Calu3 (cell line): Measurements from ENCODE around the gene ZNF749. TPM values are rescaled to one million over a fixed set of nuclear protein-coding genes. Genes with fewer than 3 reads are reported as not detected.
"Not testable (repeated sequence)": the region's sequence is repeated elsewhere in the genome, so short reads cannot be mapped to it uniquely, and the experiment has no call there.

Experiments
- BruUV-seq: library from RNA; stranded (reverse); fragments of 400-500 nt; replicated peaks from 2 replicates; lab custom pipeline; 2021; lab: Mats Ljungman, UMichigan
- CTCF ChIA-PET: fragments of 300-600 bp; sonication (Branson Sonifier 250); formaldehyde crosslinking; loops from one replicate; lab custom pipeline; 2022; ENCODE audit warnings: antibody characterized with exemption; lab: Charles Lee
- DNase-seq: peaks from one replicate; pipeline ENCODE4 v3.0.0; 2022
- H3K27ac Mint-ChIP-seq: one replicate; pipeline ENCODE4 v1.8.0; 2022; ENCODE audit warnings: mixed read lengths; ENCODE audit not compliant: unreplicated experiment
- H3K27me3 Mint-ChIP-seq: one replicate; pipeline ENCODE4 v1.8.0; 2022; ENCODE audit warnings: mixed read lengths; ENCODE audit not compliant: unreplicated experiment
- H3K36me3 Mint-ChIP-seq: one replicate; pipeline ENCODE4 v1.8.0; 2022; ENCODE audit warnings: mild to moderate bottlenecking, moderate library complexity, mixed read lengths; ENCODE audit not compliant: insufficient read depth, unreplicated experiment
- H3K4me1 Mint-ChIP-seq: one replicate; pipeline ENCODE4 v1.8.0; 2022; ENCODE audit warnings: mild to moderate bottlenecking, low read depth, mixed read lengths; ENCODE audit not compliant: unreplicated experiment
- H3K4me3 Mint-ChIP-seq: one replicate; pipeline ENCODE4 v1.8.0; 2022; ENCODE audit warnings: mild to moderate bottlenecking, low read depth, moderate library complexity, mixed read lengths; ENCODE audit not compliant: unreplicated experiment
- H3K9me3 Mint-ChIP-seq: one replicate; pipeline ENCODE4 v1.8.0; 2022; ENCODE audit warnings: low read depth, mixed read lengths; ENCODE audit not compliant: unreplicated experiment
- CTCF ChIP-seq: fragments of 200-600 bp; IDR thresholded peaks from one replicate; pipeline ENCODE4 v1.8.0; 2022; ENCODE audit warnings: antibody characterized with exemption; ENCODE audit not compliant: unreplicated experiment
- intact Hi-C: fragments of 100-400 bp; cut with micrococcal nuclease; formaldehyde crosslinking; loops from one replicate; pipeline ENCODE4 v1.10.0; 2022; ENCODE audit not compliant: unreplicated experiment
- total RNA-seq: library from RNA; stranded (reverse); gene quantifications from 2 replicates; pipeline ENCODE4 v1.2.3, GENCODE V29; 2022

ZNF749 gene
- total RNA-seq, 1 experiment from 2014 or later, result 20.4 TPM

DNA sequence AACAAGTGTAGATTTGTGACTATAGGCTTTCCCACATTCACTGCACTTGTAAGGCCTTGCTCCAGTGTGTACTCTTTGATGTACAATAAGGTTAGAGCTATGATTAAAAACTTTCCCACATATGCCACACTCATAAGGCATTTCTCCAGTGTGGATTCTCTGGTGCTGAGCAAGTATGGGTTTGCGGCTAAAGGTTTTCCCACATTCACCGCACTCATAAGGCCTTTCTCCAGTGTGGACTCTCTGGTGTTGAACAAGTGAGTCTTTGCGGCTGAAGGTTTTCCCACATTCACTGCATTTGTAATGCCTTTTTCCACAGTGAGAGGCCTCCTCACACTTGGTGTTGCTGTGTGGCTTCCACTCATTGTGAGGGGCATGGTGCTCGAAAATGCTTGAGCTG, 38.5 kb downstream of the ZNF749 start:
- intact Hi-C loops, result no loop called here
- H3K4me3 Mint-ChIP-seq, result no peak overlapping the region
- TF ChIP-seq CTCF, result no peak
- peaks cover 34% of the 10 kb centered on the region for H3K9me3 Mint-ChIP-seq
- H3K36me3 Mint-ChIP-seq, result peaks cover 37% of the 10 kb centered on the region
- no peak for DNase-seq
- no TSS peak for BruUV-seq
- H3K27ac Mint-ChIP-seq, result no peak overlapping the region
- CTCF ChIA-PET, result no interaction called here
- no peaks in the 10 kb centered on the region for H3K27me3 Mint-ChIP-seq
- peaks cover 7% of the 10 kb centered on the region for H3K4me1 Mint-ChIP-seq

- DNase-seq, result peak; percentile 92
- peaks cover 7% of the 10 kb centered on the region for H3K4me1 Mint-ChIP-seq
- peak within 1 kb of the TSS; percentile 97 for H3K27ac Mint-ChIP-seq
- CTCF ChIA-PET, result interaction anchor here (1.0 to 1.4 kb wide), 2 partner anchors 91 to 292 kb away, joined by 3 read pairs; partner anchors contain the start of gene ZNF586
- no peaks in the 10 kb centered on the region for H3K27me3 Mint-ChIP-seq
- peaks cover 37% of the 10 kb centered on the region for H3K36me3 Mint-ChIP-seq
- TF ChIP-seq CTCF, result peak; percentile 78
- H3K9me3 Mint-ChIP-seq, result peaks cover 31% of the 10 kb centered on the region
- H3K4me3 Mint-ChIP-seq, result peak within 1 kb of the TSS; percentile 86
- intact Hi-C loops, result no loop called here
- no TSS peak for BruUV-seq
These were observed 42.3 kb downstream of the ZNF749 start, which contains the start of gene ZNF772 for GRCh38 chr19:57477191-57478008. TSS of gene ZNF772 (minus strand) at chr19:57477566. CDS start at chr19:57477309, 257 bp downstream.

DNA sequence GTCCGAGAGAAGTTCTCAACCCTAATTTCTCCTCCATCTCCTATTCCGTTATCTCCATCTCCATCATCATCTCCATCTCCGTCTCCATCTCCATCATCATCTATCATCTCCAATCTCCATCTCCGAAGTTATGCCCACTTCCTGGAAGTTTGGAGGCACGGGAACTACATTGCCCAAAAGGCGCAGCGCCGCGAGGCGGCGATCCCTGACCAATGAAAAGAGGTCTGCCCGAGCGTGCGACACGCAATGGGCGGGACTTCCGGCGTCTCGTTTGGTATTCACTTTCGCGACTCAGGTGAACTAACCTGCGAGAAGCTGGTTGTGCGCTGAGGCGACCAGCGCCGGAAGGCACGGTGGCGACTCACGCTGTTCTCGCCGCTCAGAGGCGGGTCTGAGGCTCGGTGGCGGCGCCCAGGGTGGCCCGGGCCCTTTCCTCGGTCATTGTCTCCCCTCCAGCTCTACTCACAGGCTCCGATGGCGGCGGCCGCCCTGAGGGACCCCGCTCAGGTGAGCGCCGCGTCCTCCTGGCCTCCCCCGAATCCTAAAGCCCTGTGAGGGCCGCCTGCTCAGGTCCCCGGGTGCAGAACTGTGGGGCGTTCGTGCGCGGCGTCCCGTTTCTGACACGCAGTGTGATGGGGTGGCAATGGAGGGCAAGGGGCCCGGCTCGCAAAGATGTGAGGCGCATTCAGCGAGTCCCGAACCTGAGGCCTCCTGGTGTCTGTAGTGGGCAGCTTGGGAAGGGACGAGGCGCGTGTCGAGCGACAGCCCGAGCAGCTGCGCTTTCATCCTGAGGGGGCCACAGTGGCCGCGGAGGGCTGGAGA, 52.6 kb downstream of the ZNF749 start, which contains the start of gene ZNF419:
Gene ZNF419 (plus strand): TSS at position 274 of the 822 bp plus-strand sequence. CDS start 201 bp downstream, at position 475.
- peak; percentile 97 for DNase-seq
- Mint-ChIP-seq H3K27ac (peak within 1 kb of the TSS; percentile 37), H3K9me3 (peaks cover 19% of the 10 kb centered on the region), H3K36me3 (peaks cover 28% of the 10 kb centered on the region), H3K4me3 (peak within 1 kb of the TSS; percentile 68)
- H3K27me3 Mint-ChIP-seq, H3K4me1 Mint-ChIP-seq, BruUV-seq, intact Hi-C loops: not testable (repeated sequence)
- CTCF ChIA-PET, result interaction anchor here (0.7 kb wide), 1 partner anchor 194 kb away, joined by 3 read pairs; the partner anchor contains the start of gene ZNF551

DNA sequence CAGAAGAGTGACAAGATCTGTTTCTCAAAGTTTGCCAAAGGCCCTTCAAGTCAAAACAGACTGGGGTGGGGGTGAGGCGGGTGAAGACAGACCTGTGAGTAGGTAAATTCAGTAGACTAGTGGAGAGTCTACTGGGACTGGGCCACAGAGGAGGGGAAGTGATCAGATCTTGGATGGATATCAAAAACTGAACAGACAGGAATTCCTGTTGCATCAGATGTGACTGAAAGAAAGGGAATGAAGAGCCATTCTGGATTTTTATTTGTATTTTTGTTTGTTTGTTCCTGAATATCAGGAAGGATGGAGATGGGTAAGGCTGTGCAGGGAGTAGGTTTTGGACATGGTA, 53.1 kb downstream of the ZNF749 start:
- H3K27me3 Mint-ChIP-seq, H3K4me1 Mint-ChIP-seq, DNase-seq, intact Hi-C loops, CTCF ChIA-PET: not testable (repeated sequence)
- TSS peak; percentile 25 for BruUV-seq
- Mint-ChIP-seq H3K9me3 (peaks cover 23% of the 10 kb centered on the region), H3K4me3 (peak overlapping the region; percentile 68), H3K36me3 (peaks cover 31% of the 10 kb centered on the region), H3K27ac (peak overlapping the region; percentile 27)

Other genes starting within 250 kb of the ZNF749 start
- gene ZNF264, start 243.8 kb upstream of the ZNF749 start, total RNA-seq, result 28.7 and 29.0 TPM in 2 replicates
- 0.83 and 1.3 TPM in 2 replicates for gene AURKC, start 204.3 kb upstream of the ZNF749 start, total RNA-seq
- 13.8 and 14.1 TPM in 2 replicates for gene ZNF805, start 194.7 kb upstream of the ZNF749 start, total RNA-seq
- 68.2 and 74.8 TPM in 2 replicates for gene ZNF460, start 154.8 kb upstream of the ZNF749 start, total RNA-seq
- gene ZNF543, start 114.9 kb upstream of the ZNF749 start, total RNA-seq, result 8.5 and 9.0 TPM in 2 replicates
- gene ZNF304, start 84.1 kb upstream of the ZNF749 start, total RNA-seq, result 6.2 and 6.5 TPM in 2 replicates
- 11.7 and 16.3 TPM in 2 replicates for gene TRAPPC2B, start 71.8 kb upstream of the ZNF749 start, total RNA-seq
- 7.2 and 7.7 TPM in 2 replicates for gene ZNF547, start 71.8 kb upstream of the ZNF749 start, total RNA-seq
- 20.3 and 23.0 TPM in 2 replicates for gene ZNF548, start 45.5 kb upstream of the ZNF749 start, total RNA-seq
- gene ZNF17, start 24.2 kb upstream of the ZNF749 start, total RNA-seq, result 14.7 and 15.8 TPM in 2 replicates
- gene VN1R1, start 21.8 kb downstream of the ZNF749 start, total RNA-seq, result 1.0 and 2.0 TPM in 2 replicates
- 11.4 and 15.6 TPM in 2 replicates for gene ZNF772, start 42.2 kb downstream of the ZNF749 start, total RNA-seq
- gene ZNF419, start 52.4 kb downstream of the ZNF749 start, total RNA-seq, result 17.9 and 19.6 TPM in 2 replicates
- 13.4 and 17.2 TPM in 2 replicates for gene ZNF773, start 64.6 kb downstream of the ZNF749 start, total RNA-seq
- gene ZNF549, start 92.0 kb downstream of the ZNF749 start, total RNA-seq, result 6.4 and 7.1 TPM in 2 replicates
- 18.6 and 22.4 TPM in 2 replicates for gene ZNF550, start 124.5 kb downstream of the ZNF749 start, total RNA-seq
- 6.1 and 6.6 TPM in 2 replicates for gene ZNF416, start 143.6 kb downstream of the ZNF749 start, total RNA-seq
- gene ZIK1, start 148.8 kb downstream of the ZNF749 start, total RNA-seq, result not detected in 2 replicates
- gene ZNF530, start 164.6 kb downstream of the ZNF749 start, total RNA-seq, result 8.2 and 10.4 TPM in 2 replicates
- 11.4 and 13.2 TPM in 2 replicates for gene ZNF134, start 178.9 kb downstream of the ZNF749 start, total RNA-seq
- gene ZNF211, start 197.8 kb downstream of the ZNF749 start, total RNA-seq, result 10.2 and 11.0 TPM in 2 replicates
- not detected in 2 replicates for gene ZSCAN4, start 233.6 kb downstream of the ZNF749 start, total RNA-seq
- 14.7 and 17.0 TPM in 2 replicates for gene ZNF551, start 246.7 kb downstream of the ZNF749 start, total RNA-seq